GM18909 (cell line): ENCODE data around the gene RAMP1.

ENCODE experiments used
- ATAC-seq: cut with Tn5 transposase; IDR thresholded peaks from one replicate; pipeline ENCODE4 v1.9.1; 2021; ENCODE audit warnings: mild to moderate bottlenecking; ENCODE audit not compliant: unreplicated experiment, poor library complexity

RAMP1 gene

GRCh38 chr2:237876061-237876526, 16.7 kb downstream of the RAMP1 start:
- ATAC-seq: no peak

- no peak for ATAC-seq
Observed at GRCh38 chr2:237876532-237876931, 17.1 kb downstream of the RAMP1 start.

GRCh38 chr2:237876951-237877491, 17.6 kb downstream of the RAMP1 start:
- no peak for ATAC-seq

- ATAC-seq: no peak
Observed at GRCh38 chr2:237877576-237878307, 18.3 kb downstream of the RAMP1 start.

- no peak for ATAC-seq
Observed at GRCh38 chr2:237878321-237879057, 19.1 kb downstream of the RAMP1 start.

- no peak for ATAC-seq
Observed at GRCh38 chr2:237879058-237879430, 19.6 kb downstream of the RAMP1 start.

GRCh38 chr2:237879991-237880560, 20.7 kb downstream of the RAMP1 start:
- ATAC-seq: no peak

GRCh38 chr2:237882510-237883481, 23.4 kb downstream of the RAMP1 start:
- ATAC-seq: no peak

GRCh38 chr2:237883951-237884446, 24.6 kb downstream of the RAMP1 start:
- ATAC-seq: no peak

- no peak for ATAC-seq
Observed at GRCh38 chr2:237884681-237885080, 25.3 kb downstream of the RAMP1 start.

GRCh38 chr2:237885111-237885930, 25.9 kb downstream of the RAMP1 start:
- no peak for ATAC-seq

GRCh38 chr2:237885931-237886684, 26.7 kb downstream of the RAMP1 start:
- no peak for ATAC-seq

- ATAC-seq: no peak
Observed at GRCh38 chr2:237886685-237887481, 27.5 kb downstream of the RAMP1 start.

- no peak for ATAC-seq
Observed at GRCh38 chr2:237888389-237888788, 29.0 kb downstream of the RAMP1 start.

- ATAC-seq: no peak
Observed at GRCh38 chr2:237889016-237889415, 29.6 kb downstream of the RAMP1 start.

- ATAC-seq: no peak
Observed at GRCh38 chr2:237889811-237890210, 30.4 kb downstream of the RAMP1 start.

GRCh38 chr2:237892478-237892877, 33.1 kb downstream of the RAMP1 start:
- ATAC-seq: no peak
